Omental fat pad (tissue), 4 donors: ENCODE data around the gene CBR1. TPM values are rescaled to one million over a fixed set of nuclear protein-coding genes. Genes with fewer than 3 reads are reported as not detected.
"Not testable (repeated sequence)": the region's sequence is repeated elsewhere in the genome, so short reads cannot be mapped to it uniquely, and the experiment has no call there.

Source experiments
- ATAC-seq: fragments of 150-250 bp; one replicate; pipeline ENCODE4 v1.9.1; 2016; ENCODE audit warnings: mild to moderate bottlenecking, moderate library complexity; ENCODE audit not compliant: low FRiP score
- DNase-seq: peaks from one replicate; pipeline ENCODE4 v3.0.0-alpha.2; 2019; ENCODE audit warnings: low spot score
- CTCF ChIP-seq, 3 donors: fragments of 450-650 bp; IDR thresholded peaks; one replicate each; pipeline ENCODE4 v1.5.1; 2016 to 2017; ENCODE audit warnings: antibody characterized with exemption in 3 of 3, mild to moderate bottlenecking in 3 of 3, moderate library complexity in 2 of 3
- total RNA-seq, 4 donors: library from RNA; depleted of rRNA; stranded (reverse); fragments of >200 nt; gene quantifications; one replicate each; pipeline ENCODE4 v1.1.0, GENCODE V29; 2016

The CBR1 gene
- total RNA-seq, 4 donors from 2014 or later: 73.1 to 158 (median 93.3) TPM

DNA sequence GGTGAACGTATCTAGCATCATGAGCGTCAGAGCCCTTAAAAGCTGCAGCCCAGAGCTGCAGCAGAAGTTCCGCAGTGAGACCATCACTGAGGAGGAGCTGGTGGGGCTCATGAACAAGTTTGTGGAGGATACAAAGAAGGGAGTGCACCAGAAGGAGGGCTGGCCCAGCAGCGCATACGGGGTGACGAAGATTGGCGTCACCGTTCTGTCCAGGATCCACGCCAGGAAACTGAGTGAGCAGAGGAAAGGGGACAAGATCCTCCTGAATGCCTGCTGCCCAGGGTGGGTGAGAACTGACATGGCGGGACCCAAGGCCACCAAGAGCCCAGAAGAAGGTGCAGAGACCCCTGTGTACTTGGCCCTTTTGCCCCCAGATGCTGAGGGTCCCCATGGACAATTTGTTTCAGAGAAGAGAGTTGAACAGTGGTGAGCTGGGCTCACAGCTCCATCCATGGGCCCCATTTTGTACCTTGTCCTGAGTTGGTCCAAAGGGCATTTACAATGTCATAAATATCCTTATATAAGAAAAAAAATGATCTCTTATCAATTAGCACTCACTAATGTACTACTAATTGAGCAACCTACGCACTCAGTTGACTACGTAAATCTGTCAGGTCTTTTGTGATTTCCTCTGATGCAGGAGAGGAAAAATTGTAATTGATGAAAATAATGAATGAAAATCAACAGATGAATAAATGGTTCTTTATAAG lies 2.8 kb downstream of the CBR1 start:
- TF ChIP-seq CTCF (IDR thresholded peaks at IDR 0.05): no peak
- ATAC-seq (no peak), DNase-seq (no peak)

GRCh38 chr21:36073181-36073580 lies 3.4 kb downstream of the CBR1 start:
- DNase-seq (no peak), ATAC-seq (no peak)
- no peak for TF ChIP-seq CTCF (IDR thresholded peaks at IDR 0.05)

DNA sequence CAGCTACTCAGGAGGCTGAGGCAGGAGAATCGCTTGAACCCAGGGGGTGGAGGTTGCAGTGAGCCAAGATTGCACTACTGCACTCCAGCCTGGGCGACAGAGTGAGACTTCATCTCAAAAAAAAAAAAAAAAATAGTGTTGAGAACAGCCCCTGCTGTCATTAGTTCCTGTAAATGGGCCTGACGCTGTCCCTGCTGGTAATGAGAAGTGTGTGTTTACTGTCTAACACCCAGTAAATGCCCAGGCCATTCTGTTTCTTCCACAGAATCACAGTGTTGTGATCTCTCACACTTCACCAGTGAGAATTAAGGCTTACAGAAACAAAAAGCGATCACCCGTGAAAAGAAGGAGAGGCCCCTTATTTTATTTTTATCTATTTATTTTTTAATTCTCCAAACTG lies 4.1 kb downstream of the CBR1 start:
- DNase-seq, ATAC-seq: not testable (repeated sequence)

DNA sequence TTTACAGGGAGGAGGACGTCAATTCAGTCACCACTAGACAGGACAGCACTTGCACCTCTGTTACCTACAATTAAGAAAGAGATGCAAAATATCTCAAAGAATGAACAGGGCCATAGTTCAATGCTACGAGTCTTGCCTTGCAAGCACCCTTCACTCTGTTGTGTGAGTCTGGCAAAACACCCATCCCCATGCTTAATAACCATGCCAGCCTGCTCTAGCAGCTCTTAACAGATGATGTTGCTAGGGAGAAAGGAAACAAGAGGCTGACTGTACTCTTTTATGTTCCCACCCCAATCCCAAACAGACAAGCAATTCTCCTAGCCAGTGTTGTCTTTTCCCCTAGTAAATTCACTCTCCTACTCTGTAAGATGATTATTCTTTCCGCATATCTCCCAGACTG lies 5.3 kb downstream of the CBR1 start:
- no peak for TF ChIP-seq CTCF (IDR thresholded peaks at IDR 0.05)
- ATAC-seq (no peak), DNase-seq (no peak)

GRCh38 chr21:36075953-36076352 lies 6.1 kb downstream of the CBR1 start:
- TF ChIP-seq CTCF (IDR thresholded peaks at IDR 0.05): no peak
- DNase-seq (no peak), ATAC-seq (no peak)

- ATAC-seq (no peak), DNase-seq (no peak)
- TF ChIP-seq CTCF (IDR thresholded peaks at IDR 0.05): no peak
Measured at GRCh38 chr21:36076878-36077655, 7.2 kb downstream of the CBR1 start.

- ATAC-seq: no peak
- DNase-seq: no peak
- no peak for TF ChIP-seq CTCF (IDR thresholded peaks at IDR 0.05)
Measured at GRCh38 chr21:36077758-36078157, 7.9 kb downstream of the CBR1 start.
